Measurements from ENCODE around the gene MYH9.

MYH9 gene

GRCh38 chr22:36323182-36323854, 64.4 kb downstream of the MYH9 start:
- peaks cover 49% of the 10 kb centered on the region for H3K36me3 ChIP-seq (replicated peaks; ENCODE audit: insufficient read depth, low read length)
- DNase-seq = no peak
- H3K79me2 ChIP-seq (ENCODE audit: low read length) = peaks cover 95% of the 10 kb centered on the region
- 0 out of 2 replicates have a peak, but pooled peaks cover 3% of the 10 kb centered on the region for H3F3A ChIP-seq (ENCODE audit: insufficient read depth, low read length)
- H3K27ac ChIP-seq (ENCODE audit: low read length) = no peak overlapping the region
- H3K9me2 ChIP-seq (replicated peaks; ENCODE audit: insufficient read depth, low read length) = no peaks in the 10 kb centered on the region
- no peak overlapping the region for H3K9ac ChIP-seq (ENCODE audit: low read length)
- H3K4me2 ChIP-seq (ENCODE audit: low read depth, low read length) = no peak overlapping the region
- no peaks in the 10 kb centered on the region for H3K9me3 ChIP-seq (replicated peaks; ENCODE audit: insufficient read depth, low read length)
- TF ChIP-seq CTCF (IDR thresholded peaks at IDR 0.05; ENCODE audit: low read length) (no peak), EZH2phosphoT487 (IDR thresholded peaks at IDR 0.05; ENCODE audit: low read length) (no peak), EZH2 (optimal IDR thresholded peaks at IDR 0.05; ENCODE audit: low read depth, low read length) (no peak)
- no peaks in the 10 kb centered on the region for H4K20me1 ChIP-seq (ENCODE audit: insufficient read depth, low read length)
- no peaks in the 10 kb centered on the region for H3K27me3 ChIP-seq (replicated peaks; ENCODE audit: insufficient read depth, low read length)
- no peaks in the 10 kb centered on the region for H3K4me1 ChIP-seq (ENCODE audit: low read length)
- H3K4me3 ChIP-seq (ENCODE audit: low read length) = no peak overlapping the region
- H2AFZ ChIP-seq (ENCODE audit: low read length) = no peak overlapping the region

GRCh38 chr22:36322602-36322915, 65.2 kb downstream of the MYH9 start:
- Histone ChIP-seq H3K79me2 (ENCODE audit: low read length) (peaks cover 95% of the 10 kb centered on the region), H3K4me1 (ENCODE audit: low read length) (no peaks in the 10 kb centered on the region), H3K9me2 (replicated peaks; ENCODE audit: insufficient read depth, low read length) (no peaks in the 10 kb centered on the region), H3K9me3 (replicated peaks; ENCODE audit: insufficient read depth, low read length) (no peaks in the 10 kb centered on the region), H2AFZ (ENCODE audit: low read length) (no peak overlapping the region), H3K36me3 (replicated peaks; ENCODE audit: insufficient read depth, low read length) (peaks cover 53% of the 10 kb centered on the region), H4K20me1 (ENCODE audit: insufficient read depth, low read length) (no peaks in the 10 kb centered on the region), H3K27ac (ENCODE audit: low read length) (no peak overlapping the region), H3K4me2 (ENCODE audit: low read depth, low read length) (no peak overlapping the region), H3K9ac (ENCODE audit: low read length) (no peak overlapping the region), H3K4me3 (ENCODE audit: low read length) (no peak overlapping the region), H3K27me3 (replicated peaks; ENCODE audit: insufficient read depth, low read length) (no peaks in the 10 kb centered on the region), H3F3A (ENCODE audit: insufficient read depth, low read length) (0 out of 2 replicates have a peak, but pooled peaks cover 9% of the 10 kb centered on the region)
- no peak for DNase-seq
- TF ChIP-seq EZH2 (optimal IDR thresholded peaks at IDR 0.05; ENCODE audit: low read depth, low read length) (no peak), EZH2phosphoT487 (IDR thresholded peaks at IDR 0.05; ENCODE audit: low read length) (no peak), CTCF (IDR thresholded peaks at IDR 0.05; ENCODE audit: low read length) (no peak)

- TF ChIP-seq EZH2 (optimal IDR thresholded peaks at IDR 0.05; ENCODE audit: low read depth, low read length) = no peak
- no peak for TF ChIP-seq EZH2phosphoT487 (IDR thresholded peaks at IDR 0.05; ENCODE audit: low read length)
- TF ChIP-seq CTCF (IDR thresholded peaks at IDR 0.05; ENCODE audit: low read length) = no peak
- Histone ChIP-seq H3K4me1 (ENCODE audit: low read length) (no peaks in the 10 kb centered on the region), H2AFZ (ENCODE audit: low read length) (no peak overlapping the region), H3K79me2 (ENCODE audit: low read length) (peaks cover 94% of the 10 kb centered on the region), H3K27ac (ENCODE audit: low read length) (no peak overlapping the region), H3K4me3 (ENCODE audit: low read length) (no peak overlapping the region), H3K4me2 (ENCODE audit: low read depth, low read length) (no peak overlapping the region), H3F3A (ENCODE audit: insufficient read depth, low read length) (0 out of 2 replicates have a peak, but pooled peaks cover 9% of the 10 kb centered on the region), H3K36me3 (replicated peaks; ENCODE audit: insufficient read depth, low read length) (peaks cover 56% of the 10 kb centered on the region), H3K9me2 (replicated peaks; ENCODE audit: insufficient read depth, low read length) (no peaks in the 10 kb centered on the region), H3K27me3 (replicated peaks; ENCODE audit: insufficient read depth, low read length) (no peaks in the 10 kb centered on the region), H4K20me1 (ENCODE audit: insufficient read depth, low read length) (no peaks in the 10 kb centered on the region), H3K9ac (ENCODE audit: low read length) (no peak overlapping the region), H3K9me3 (replicated peaks; ENCODE audit: insufficient read depth, low read length) (no peaks in the 10 kb centered on the region)
- no peak for DNase-seq
These were observed 65.8 kb downstream of the MYH9 start for GRCh38 chr22:36321797-36322601.
